OCI-LY1 (cell line): ENCODE measurements around the gene JMJD8.
"Not testable (repeated sequence)": the region's sequence is repeated elsewhere in the genome, so short reads cannot be mapped to it uniquely, and the experiment has no call there.

Source experiments
- H2AFZ ChIP-seq: fragments of 200-600 bp; sonication (generic), shearing (Covaris generic); 2 replicates; pipeline ENCODE4 v1.6.0; 2014; ENCODE audit warnings: antibody characterized with exemption, mild to moderate bottlenecking, low read length
- H3F3A ChIP-seq: fragments of 200-600 bp; sonication (generic), shearing (Covaris generic); 2 replicates; pipeline ENCODE4 v1.6.0; 2014; ENCODE audit warnings: mild to moderate bottlenecking, antibody characterized with exemption, low read length, moderate library complexity; ENCODE audit not compliant: insufficient read depth
- H3K27ac ChIP-seq: fragments of 200-600 bp; sonication (generic); 2 replicates; pipeline ENCODE4 v1.5.1; 2014; ENCODE audit warnings: low read length, mixed run types, mild to moderate bottlenecking, low read depth; ENCODE audit not compliant: poor library complexity, severe bottlenecking
- H3K27me3 ChIP-seq: fragments of 200-600 bp; sonication (generic); 2 replicates; pipeline ENCODE4 v1.6.0; 2014; ENCODE audit warnings: antibody characterized with exemption, mild to moderate bottlenecking, low read length, moderate library complexity; ENCODE audit not compliant: insufficient read depth
- H3K36me3 ChIP-seq: fragments of 200-600 bp; sonication (generic); 2 replicates; pipeline ENCODE4 v1.6.1; 2014; ENCODE audit warnings: mild to moderate bottlenecking, antibody characterized with exemption, low read length, moderate library complexity, mixed read lengths; ENCODE audit not compliant: insufficient read depth
- H3K4me1 ChIP-seq: fragments of 200-600 bp; sonication (generic); 2 replicates; pipeline ENCODE4 v1.5.1; 2014; ENCODE audit warnings: mild to moderate bottlenecking, low read length, moderate library complexity; ENCODE audit not compliant: insufficient read depth, severe bottlenecking
- H3K4me2 ChIP-seq: fragments of 200-600 bp; sonication (generic), shearing (Covaris generic); 2 replicates; pipeline ENCODE4 v1.6.1; 2014; ENCODE audit warnings: low read length
- H3K4me3 ChIP-seq: fragments of 200-600 bp; sonication (generic); 2 replicates; pipeline ENCODE4 v1.5.1; 2014; ENCODE audit warnings: low read length, low read depth, mild to moderate bottlenecking, mixed read lengths; ENCODE audit not compliant: poor library complexity, severe bottlenecking
- H3K79me2 ChIP-seq: fragments of 200-600 bp; shearing (Covaris generic); 2 replicates; pipeline ENCODE4 v1.6.1; 2016; ENCODE audit warnings: mixed run types, low read length, mixed read lengths; ENCODE audit not compliant: insufficient read depth
- H3K9ac ChIP-seq: fragments of 200-600 bp; sonication (generic), shearing (Covaris generic); 2 replicates; pipeline ENCODE4 v1.6.1; 2014; ENCODE audit warnings: mild to moderate bottlenecking, low read length, mixed read lengths
- H3K9me2 ChIP-seq: fragments of 200-600 bp; sonication (generic), shearing (Covaris generic); 2 replicates; pipeline ENCODE4 v1.6.1; 2014; ENCODE audit warnings: low read depth, mild to moderate bottlenecking, low read length, mixed read lengths
- H3K9me3 ChIP-seq: fragments of 200-600 bp; shearing (Covaris generic); 2 replicates; pipeline ENCODE4 v1.6.1; 2014; ENCODE audit warnings: low read length, mixed read lengths
- H4K20me1 ChIP-seq: fragments of 200-600 bp; sonication (generic), shearing (Covaris generic); 2 replicates; pipeline ENCODE4 v1.6.0; 2016; ENCODE audit warnings: mild to moderate bottlenecking, low read length; ENCODE audit not compliant: insufficient read depth
- EZH2 ChIP-seq: fragments of 200-600 bp; sonication (generic), shearing (Covaris generic); IDR thresholded peaks from 2 replicates; pipeline ENCODE4 v1.8.0; 2017; ENCODE audit warnings: borderline replicate concordance, mixed run types, mild to moderate bottlenecking, antibody characterized with exemption, low read length, moderate library complexity, mixed read lengths
- TF ChIP-seq, protein P1 (sequence below): fragments of 200-600 bp; sonication (generic), shearing (Covaris generic); IDR thresholded peaks from 2 replicates; pipeline ENCODE4 v1.5.1; 2017; ENCODE audit warnings: mild to moderate bottlenecking, antibody characterized with exemption, low read length, moderate library complexity, mixed read lengths

The JMJD8 gene

DNA sequence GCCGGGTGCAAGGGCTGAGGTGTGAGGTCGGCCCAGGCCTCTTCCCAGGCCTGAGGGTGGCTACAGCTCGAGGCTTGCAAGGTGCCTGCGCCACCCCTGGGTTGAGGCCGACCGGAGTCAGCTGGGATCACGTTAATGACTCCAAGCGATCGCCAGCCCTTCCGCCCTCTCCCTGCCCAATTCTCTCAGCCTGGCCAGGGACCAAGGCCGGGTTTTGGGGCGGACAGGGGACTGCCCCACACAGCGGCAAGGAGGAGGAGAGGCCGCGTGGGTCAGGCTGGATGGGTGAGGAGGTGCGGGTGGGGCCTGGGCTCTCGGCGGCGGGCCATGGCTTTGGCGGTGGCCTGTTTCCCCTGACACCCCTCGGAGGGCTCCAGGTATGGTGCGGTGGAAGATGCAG lies 9.2 kb upstream of the JMJD8 start:
- no peaks in the 10 kb centered on the region for H4K20me1 ChIP-seq
- H3K9me3 ChIP-seq: no peaks in the 10 kb centered on the region
- H3K36me3 ChIP-seq: no peaks in the 10 kb centered on the region
- peak overlapping the region; percentile 70 for H3K4me3 ChIP-seq
- TF ChIP-seq, protein P1, sequence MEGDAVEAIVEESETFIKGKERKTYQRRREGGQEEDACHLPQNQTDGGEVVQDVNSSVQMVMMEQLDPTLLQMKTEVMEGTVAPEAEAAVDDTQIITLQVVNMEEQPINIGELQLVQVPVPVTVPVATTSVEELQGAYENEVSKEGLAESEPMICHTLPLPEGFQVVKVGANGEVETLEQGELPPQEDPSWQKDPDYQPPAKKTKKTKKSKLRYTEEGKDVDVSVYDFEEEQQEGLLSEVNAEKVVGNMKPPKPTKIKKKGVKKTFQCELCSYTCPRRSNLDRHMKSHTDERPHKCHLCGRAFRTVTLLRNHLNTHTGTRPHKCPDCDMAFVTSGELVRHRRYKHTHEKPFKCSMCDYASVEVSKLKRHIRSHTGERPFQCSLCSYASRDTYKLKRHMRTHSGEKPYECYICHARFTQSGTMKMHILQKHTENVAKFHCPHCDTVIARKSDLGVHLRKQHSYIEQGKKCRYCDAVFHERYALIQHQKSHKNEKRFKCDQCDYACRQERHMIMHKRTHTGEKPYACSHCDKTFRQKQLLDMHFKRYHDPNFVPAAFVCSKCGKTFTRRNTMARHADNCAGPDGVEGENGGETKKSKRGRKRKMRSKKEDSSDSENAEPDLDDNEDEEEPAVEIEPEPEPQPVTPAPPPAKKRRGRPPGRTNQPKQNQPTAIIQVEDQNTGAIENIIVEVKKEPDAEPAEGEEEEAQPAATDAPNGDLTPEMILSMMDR: no peak
- TF ChIP-seq EZH2: no peak
- H3K27ac ChIP-seq: no peak overlapping the region
- H3K4me2 ChIP-seq: peak overlapping the region; percentile 94
- no peaks in the 10 kb centered on the region for H3K9me2 ChIP-seq
- H2AFZ ChIP-seq: no peak overlapping the region
- no peaks in the 10 kb centered on the region for H3F3A ChIP-seq
- no peak overlapping the region; the same call in 1 of the 2 replicates for H3K9ac ChIP-seq
- no peaks in the 10 kb centered on the region for H3K79me2 ChIP-seq
- H3K27me3 ChIP-seq: no peaks in the 10 kb centered on the region; the same call in 1 of the 2 replicates
- peaks cover 41% of the 10 kb centered on the region for H3K4me1 ChIP-seq

DNA sequence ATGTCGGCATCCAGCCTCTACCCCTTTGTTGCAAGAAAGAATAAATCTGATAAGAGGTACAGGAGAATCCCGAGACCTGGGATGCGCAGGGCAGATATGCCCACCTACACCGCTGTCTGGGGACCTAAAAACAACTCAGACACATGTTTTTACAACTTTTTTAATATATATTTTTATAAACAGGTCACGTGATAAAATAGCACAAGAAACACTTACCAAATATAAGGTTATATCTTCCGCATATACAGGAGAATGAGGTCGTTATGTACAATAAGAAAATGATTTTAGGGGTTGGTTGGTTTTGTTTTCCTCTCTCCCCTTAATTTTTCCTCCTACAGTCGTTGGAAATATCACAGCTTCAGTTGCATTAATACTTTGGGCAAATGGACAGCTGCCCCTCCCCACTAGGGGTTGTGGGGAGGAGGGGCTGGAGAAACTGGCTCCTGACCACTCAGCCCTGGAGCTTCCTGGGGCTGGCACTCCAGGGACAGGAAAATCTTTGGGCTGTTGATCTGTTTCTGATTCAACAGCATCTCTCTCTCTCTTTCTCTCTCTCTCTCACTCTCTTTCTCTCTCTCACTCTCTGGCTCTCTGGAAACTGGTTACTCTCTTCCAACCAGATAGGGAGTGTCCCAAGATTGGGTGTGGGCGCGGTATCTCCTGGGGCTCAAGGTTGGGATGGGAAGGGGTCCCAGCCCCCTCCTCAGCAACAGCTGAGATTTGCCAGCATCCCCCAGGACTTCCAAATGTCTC lies 8.4 kb upstream of the JMJD8 start:
- Histone ChIP-seq H3K27me3 (no peaks in the 10 kb centered on the region; the same call in 1 of the 2 replicates), H3K36me3 (no peaks in the 10 kb centered on the region), H3F3A (no peaks in the 10 kb centered on the region), H3K79me2 (no peaks in the 10 kb centered on the region), H3K4me1 (peaks cover 41% of the 10 kb centered on the region), H3K4me3 (no peak overlapping the region), H3K4me2 (no peak overlapping the region), H3K9me2 (no peaks in the 10 kb centered on the region), H3K9me3 (no peaks in the 10 kb centered on the region), H3K9ac (no peak overlapping the region), H4K20me1 (no peaks in the 10 kb centered on the region), H2AFZ (no peak overlapping the region), H3K27ac (no peak overlapping the region)
- TF ChIP-seq, protein P1: no peak
- TF ChIP-seq EZH2: no peak

DNA sequence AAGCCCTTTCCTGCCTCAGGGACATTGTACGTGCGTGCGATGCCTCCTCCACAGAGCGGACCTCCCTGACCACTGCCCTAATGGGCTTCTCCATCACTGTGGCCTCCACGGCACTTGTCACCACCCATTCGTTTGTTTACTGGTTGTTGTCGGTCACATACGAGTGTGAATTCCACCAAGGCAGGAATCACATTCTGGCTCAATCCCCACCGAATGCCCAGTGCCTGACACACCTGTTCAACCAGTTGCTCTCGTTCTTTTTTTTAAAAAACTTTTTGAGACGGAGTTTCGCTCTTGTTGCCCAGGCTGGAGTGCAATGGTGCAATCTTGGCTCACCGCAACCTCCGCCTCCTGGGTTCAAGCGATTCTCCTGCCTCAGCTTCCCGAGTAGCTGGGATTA lies 7.1 kb upstream of the JMJD8 start:
- H3F3A ChIP-seq, H3K9ac ChIP-seq, H3K9me2 ChIP-seq, H3K9me3 ChIP-seq, H3K27me3 ChIP-seq, H3K79me2 ChIP-seq, H3K4me2 ChIP-seq, H4K20me1 ChIP-seq, H3K36me3 ChIP-seq, H3K4me3 ChIP-seq, H2AFZ ChIP-seq, H3K27ac ChIP-seq: not testable (repeated sequence)
- H3K4me1 ChIP-seq: peaks cover 41% of the 10 kb centered on the region
